GM06990 (cell line): ENCODE data around the gene MYMK.

Experiments
- DNase-seq: peaks from one replicate; pipeline ENCODE4 v3.0.0-alpha.2; 2011; ENCODE audit not compliant: insufficient read length; ENCODE audit errors: extremely low read depth
- H3K27me3 ChIP-seq: replicated peaks from 2 replicates; pipeline ENCODE4 v1.6.0; 2011; ENCODE audit warnings: low read length; ENCODE audit not compliant: control insufficient read depth, insufficient read depth
- H3K36me3 ChIP-seq: 2 replicates; pipeline ENCODE4 v1.5.1; 2011; ENCODE audit warnings: low read length; ENCODE audit not compliant: control insufficient read depth, insufficient read depth
- H3K4me3 ChIP-seq: replicated peaks from 2 replicates; pipeline ENCODE4 v1.5.1; 2011; ENCODE audit warnings: low read depth, mild to moderate bottlenecking, control low read depth, low read length
- CTCF ChIP-seq: IDR thresholded peaks from 2 replicates; pipeline ENCODE4 v1.5.1; 2011; ENCODE audit warnings: low read length, control low read depth, mild to moderate bottlenecking, inconsistent platforms; ENCODE audit not compliant: insufficient read depth, poor library complexity, severe bottlenecking

Gene MYMK

DNA sequence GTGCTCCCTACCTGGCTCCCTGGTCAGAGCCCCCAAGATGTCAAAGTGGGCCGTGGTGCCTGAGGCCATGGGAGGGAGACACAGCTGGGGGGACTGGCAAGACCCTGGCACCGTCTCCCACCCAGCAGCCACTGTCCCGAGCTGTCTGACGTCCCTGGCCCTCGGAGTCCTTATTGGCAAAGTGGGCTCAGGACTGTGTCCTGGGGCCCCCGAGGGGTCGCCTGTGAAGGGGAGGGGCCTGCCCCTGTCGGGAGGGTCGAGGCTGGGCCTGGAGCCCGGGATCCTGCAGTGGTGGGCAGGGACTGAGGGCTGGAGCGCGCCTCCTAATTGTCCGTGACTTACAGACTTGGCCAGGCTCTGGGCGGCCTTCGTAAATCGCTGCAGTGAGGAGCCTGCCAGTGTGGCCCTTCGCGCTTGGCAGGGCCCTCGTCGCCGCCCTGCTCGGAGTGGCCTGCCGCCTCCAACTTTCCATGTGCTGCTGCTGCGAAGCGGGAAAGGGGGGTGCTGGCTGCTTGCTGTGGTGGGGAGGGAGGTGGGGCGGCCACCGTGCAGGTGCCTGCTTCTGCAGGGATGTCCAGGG, 13.7 kb downstream of the MYMK start:
- no peak overlapping the region for H3K4me3 ChIP-seq
- peaks cover 3% of the 10 kb centered on the region; the same call in 1 of the 2 replicates for H3K27me3 ChIP-seq
- TF ChIP-seq CTCF = no peak
- H3K36me3 ChIP-seq = no peaks in the 10 kb centered on the region
- DNase-seq = no peak

DNA sequence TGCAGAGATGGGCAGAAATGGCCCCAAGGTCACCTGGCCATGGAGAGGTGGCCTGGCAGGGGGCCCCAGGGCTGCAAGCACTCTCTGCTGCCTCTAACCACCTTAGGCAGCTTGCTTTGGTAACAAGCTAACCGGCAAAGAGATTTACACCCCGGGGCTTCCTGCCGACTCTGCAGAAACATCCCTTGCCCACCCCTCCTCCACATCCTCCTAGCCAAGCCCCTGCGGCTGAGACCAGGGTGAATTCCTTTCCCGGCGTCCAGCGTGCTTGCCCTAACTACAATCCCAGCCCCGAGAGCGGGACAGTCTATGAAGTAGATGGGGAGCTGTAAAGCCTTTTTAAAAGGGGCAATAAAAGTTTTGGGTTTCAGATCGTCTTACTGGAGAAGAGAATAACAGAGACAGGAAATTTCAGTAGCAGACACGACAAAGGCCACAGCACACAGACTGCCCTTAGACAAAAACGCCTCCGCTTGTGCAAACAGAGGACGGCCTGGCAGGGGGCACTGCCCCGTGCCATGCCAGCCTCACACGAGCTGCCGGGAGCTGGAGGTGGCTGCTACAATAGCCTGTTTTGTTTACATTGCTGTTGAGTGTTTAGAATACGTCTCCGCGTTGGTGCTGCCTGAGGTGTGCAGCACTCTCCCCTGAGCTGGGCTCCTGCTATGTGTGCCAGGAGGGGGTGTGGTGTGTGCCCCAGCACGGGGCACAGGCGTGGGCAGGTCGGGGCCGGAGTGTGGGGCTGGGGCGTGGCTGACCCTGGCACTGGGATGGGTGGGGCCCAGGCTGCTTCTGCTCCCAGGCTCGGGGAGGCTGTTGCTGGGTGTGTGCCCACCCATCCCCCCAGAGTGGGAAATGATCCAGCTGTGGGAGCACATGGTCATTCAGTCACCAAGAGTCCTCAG, 15.3 kb downstream of the MYMK start:
- no peak for DNase-seq
- TF ChIP-seq CTCF = no peak
- Histone ChIP-seq H3K36me3 (no peaks in the 10 kb centered on the region), H3K27me3 (peaks cover 4% of the 10 kb centered on the region; the same call in 1 of the 2 replicates), H3K4me3 (no peak overlapping the region)

DNA sequence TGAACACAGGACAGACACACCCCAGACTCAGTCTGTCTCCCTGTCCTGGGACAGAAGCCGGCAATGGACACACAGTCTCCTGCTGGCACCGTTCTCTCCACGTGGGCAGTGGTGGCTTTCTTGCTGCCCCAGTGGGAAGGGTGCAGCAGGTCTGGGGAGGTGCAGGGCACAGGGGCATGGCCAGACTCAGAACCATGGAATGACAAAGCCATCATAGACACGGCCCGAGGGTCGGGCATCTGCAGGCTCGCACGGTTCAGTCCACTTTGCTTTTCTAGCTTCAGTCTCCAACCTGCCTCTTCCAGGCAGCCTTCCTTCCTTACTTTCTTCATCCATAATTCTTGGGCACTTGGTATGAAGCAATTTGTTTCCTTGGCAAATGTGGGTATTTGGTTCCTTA, 16.7 kb downstream of the MYMK start:
- Histone ChIP-seq H3K36me3 (no peaks in the 10 kb centered on the region), H3K4me3 (no peak overlapping the region), H3K27me3 (peaks cover 4% of the 10 kb centered on the region; the same call in 1 of the 2 replicates)
- TF ChIP-seq CTCF = no peak
- no peak for DNase-seq

DNA sequence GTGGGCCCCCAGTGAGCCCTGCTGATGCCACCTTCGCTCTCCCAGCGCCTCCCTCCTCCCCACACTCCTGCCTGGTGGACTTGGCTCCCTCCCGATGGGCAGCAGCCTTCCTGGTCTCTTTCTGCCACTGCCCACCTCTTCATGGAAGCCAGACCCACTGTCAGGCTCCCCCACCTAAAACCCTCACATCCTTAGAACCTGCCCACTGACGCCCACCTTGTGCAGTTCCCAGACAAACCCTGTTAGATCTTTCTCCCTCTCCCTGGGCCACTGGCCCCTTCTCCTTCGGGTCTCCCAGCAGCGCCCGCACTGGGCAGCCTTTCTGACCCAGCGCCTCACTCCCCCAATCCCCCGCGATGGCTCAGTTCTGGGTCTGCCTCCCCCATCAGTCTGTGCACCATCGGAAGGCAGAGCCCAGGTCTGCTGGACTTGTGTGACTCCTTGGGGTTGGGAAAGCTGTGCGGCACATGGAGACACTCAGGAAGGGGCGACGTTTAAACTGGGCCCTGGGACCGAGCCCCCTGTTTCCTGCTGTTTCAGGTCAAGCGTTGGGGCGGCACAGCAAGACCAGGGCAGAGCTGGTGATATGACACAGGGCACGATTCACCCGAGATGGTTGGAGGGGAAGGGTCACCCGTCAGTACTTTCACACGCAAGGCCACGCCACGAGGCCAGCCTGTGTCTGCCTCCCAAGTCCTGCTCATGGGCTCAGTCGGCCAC, 17.4 kb downstream of the MYMK start:
- Histone ChIP-seq H3K4me3 (no peak overlapping the region), H3K27me3 (peaks cover 4% of the 10 kb centered on the region; the same call in 1 of the 2 replicates), H3K36me3 (no peaks in the 10 kb centered on the region)
- no peak for DNase-seq
- TF ChIP-seq CTCF = no peak

DNA sequence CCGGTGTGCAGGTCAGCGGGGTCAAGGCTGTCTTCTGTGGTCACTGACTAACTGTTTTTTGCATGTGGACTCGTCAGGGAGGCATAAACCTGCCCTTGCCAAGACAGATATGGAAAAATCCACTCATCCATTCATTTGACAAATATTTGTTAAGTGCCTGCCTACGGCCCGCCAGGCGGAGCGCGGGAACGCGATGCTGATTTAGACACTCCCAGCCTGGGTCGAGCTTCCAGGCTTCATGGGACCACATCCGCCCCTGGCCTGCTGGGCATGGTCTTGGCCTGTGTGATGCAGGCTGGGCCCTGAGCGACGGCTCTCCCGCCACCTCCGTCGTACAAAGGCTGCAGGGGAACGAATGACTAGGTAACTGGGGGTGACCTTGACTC, 18.1 kb downstream of the MYMK start:
- peaks cover 4% of the 10 kb centered on the region; the same call in 1 of the 2 replicates for H3K27me3 ChIP-seq
- H3K36me3 ChIP-seq = no peaks in the 10 kb centered on the region
- TF ChIP-seq CTCF = no peak
- no peak overlapping the region for H3K4me3 ChIP-seq
- no peak for DNase-seq
